PFSK-1 (cell line): ENCODE results near the gene FYB1.

Experiments used
- FOXP2 ChIP-seq: optimal IDR thresholded peaks from 2 replicates; pipeline ENCODE3; 2011; ENCODE audit warnings: borderline replicate concordance, control low read depth, inconsistent platforms; ENCODE audit not compliant: insufficient read depth; ENCODE audit errors: extremely low read length, extremely low read depth
- POLR2AphosphoS5 ChIP-seq: IDR thresholded peaks from 2 replicates; pipeline ENCODE4 v1.6.1; 2012; ENCODE audit warnings: low read depth, mild to moderate bottlenecking, control low read depth, low read length, moderate library complexity
- REST ChIP-seq, 2 experiments: IDR thresholded peaks; 2 replicates each; pipeline versions ENCODE4 v1.6.1 to v1.8.0; 2011 to 2012; ENCODE audit warnings: low read depth in 2 of 2, low read length in 2 of 2, control low read depth in 1 of 2, inconsistent platforms in 1 of 2, mild to moderate bottlenecking in 1 of 2, moderate library complexity in 1 of 2; ENCODE audit not compliant: insufficient read depth in 1 of 2
- SIN3A ChIP-seq: IDR thresholded peaks from 2 replicates; pipeline ENCODE4 v1.6.1; 2012; ENCODE audit warnings: mild to moderate bottlenecking, low read length, moderate library complexity, borderline replicate concordance; ENCODE audit not compliant: insufficient read depth
- TAF1 ChIP-seq: IDR thresholded peaks from 2 replicates; pipeline ENCODE4 v1.6.1; 2012; ENCODE audit warnings: low read length, control low read depth, borderline replicate concordance; ENCODE audit not compliant: insufficient read depth

FYB1 gene

GRCh38 chr5:39138892-39139291, 80.5 kb downstream of the FYB1 start:
- TF ChIP-seq POLR2AphosphoS5 (no peak), TAF1 (no peak), SIN3A (no peak), REST (IDR thresholded peaks at IDR 0.05; ENCODE audit: insufficient read depth in 1 of 2, low read depth in 2 of 2, low read length in 2 of 2) (no peak), FOXP2 (no peak)

- TF ChIP-seq FOXP2: no peak
Observed at GRCh38 chr5:39137819-39138451, 81.4 kb downstream of the FYB1 start.

- TF ChIP-seq TAF1 (no peak), SIN3A (no peak), POLR2AphosphoS5 (no peak), FOXP2 (no peak), REST (IDR thresholded peaks at IDR 0.05; ENCODE audit: insufficient read depth in 1 of 2, low read depth in 2 of 2, low read length in 2 of 2) (no peak)
Observed at GRCh38 chr5:39137391-39137790, 82.0 kb downstream of the FYB1 start.

- no peak for TF ChIP-seq POLR2AphosphoS5
- no peak for TF ChIP-seq TAF1
- no peak for TF ChIP-seq SIN3A
- no peak for TF ChIP-seq REST (IDR thresholded peaks at IDR 0.05; ENCODE audit: insufficient read depth in 1 of 2, low read depth in 2 of 2, low read length in 2 of 2)
- TF ChIP-seq FOXP2: no peak
Observed at GRCh38 chr5:39132792-39133191, 86.6 kb downstream of the FYB1 start.

- TF ChIP-seq POLR2AphosphoS5 (no peak), FOXP2 (no peak), REST (IDR thresholded peaks at IDR 0.05; ENCODE audit: insufficient read depth in 1 of 2, low read depth in 2 of 2, low read length in 2 of 2) (no peak), SIN3A (no peak), TAF1 (no peak)
Observed at GRCh38 chr5:39132128-39132447, 87.3 kb downstream of the FYB1 start.
